B cell (primary cell): ENCODE measurements around the gene PLCXD1. TPM values are rescaled to one million over a fixed set of nuclear protein-coding genes. Genes with fewer than 3 reads are reported as not detected.

Source experiments
- ATAC-seq: fragments of 200-7000 bp; cut with Tn5 transposase; one replicate; pipeline ENCODE4 v1.10.0; 2021; ENCODE audit warnings: low read depth, mild to moderate bottlenecking, moderate number of reproducible peaks, moderate library complexity
- CTCF ChIA-PET: fragments of 350-600 bp; sonication (Branson Sonifier 250); formaldehyde crosslinking; loops from one replicate; lab custom pipeline; 2021; ENCODE audit warnings: antibody characterized with exemption, inconsistent platforms; lab: Charles Lee
- POLR2A ChIA-PET: fragments of 350-600 bp; sonication (Branson Sonifier 250); formaldehyde crosslinking; loops from one replicate; lab custom pipeline; 2021; ENCODE audit warnings: antibody characterized with exemption; lab: Charles Lee
- DNase-seq: peaks from one replicate; pipeline ENCODE4 v3.0.0; 2013
- H2AFZ ChIP-seq: 2 replicates; pipeline ENCODE4 v1.6.1; 2012; ENCODE audit warnings: mild to moderate bottlenecking, low read depth, low read length; ENCODE audit not compliant: insufficient read depth, poor library complexity, severe bottlenecking
- H3K27ac ChIP-seq, 2 donors: 1 replicate in 1 of 2; 2 replicates in 1 of 2; pipeline ENCODE4 v1.5.1; 2012 to 2013; ENCODE audit warnings: low read length in 2 of 2, mild to moderate bottlenecking in 2 of 2, moderate library complexity in 1 of 2
- H3K27me3 ChIP-seq, 4 experiments: fragments of 200-600 bp in 1 of 4; sonication (generic) in 1 of 4; replicated peaks in 1 of 4; 1 replicate in 2 of 4; 2 replicates in 2 of 4; pipeline versions ENCODE4 v1.6.1 to v1.7.0; 2013 to 2016; ENCODE audit warnings: low read length in 3 of 4, mild to moderate bottlenecking in 2 of 4, mixed read lengths in 1 of 4, moderate library complexity in 1 of 4; ENCODE audit not compliant: insufficient read depth in 4 of 4, control insufficient read depth in 3 of 4; ENCODE audit errors: control extremely low read depth in 1 of 4
- H3K36me3 ChIP-seq, 2 experiments: replicated peaks in 1 of 2; 1 replicate in 1 of 2; 2 replicates in 1 of 2; pipeline versions ENCODE4 v1.6.1 to v1.7.1; 2013; ENCODE audit warnings: low read length in 1 of 2; ENCODE audit not compliant: insufficient read depth in 2 of 2, control insufficient read depth in 1 of 2; ENCODE audit errors: control extremely low read depth in 1 of 2, extremely low read depth in 1 of 2
- H3K4me1 ChIP-seq, 2 donors: fragments of 200-600 bp in 1 of 2; sonication (generic) in 1 of 2; 1 replicate in 1 of 2; 2 replicates in 1 of 2; pipeline versions ENCODE4 v1.5.1 to v1.6.1; 2013 to 2017; ENCODE audit warnings: low read length in 2 of 2; ENCODE audit not compliant: control insufficient read depth in 2 of 2, insufficient read depth in 2 of 2
- H3K4me2 ChIP-seq: replicated peaks from 2 replicates; pipeline ENCODE3; 2012; ENCODE audit warnings: mild to moderate bottlenecking, low read depth, low read length; ENCODE audit not compliant: poor library complexity, severe bottlenecking
- H3K4me3 ChIP-seq, 5 experiments: fragments of 200-600 bp in 1 of 5; sonication (generic) in 1 of 5; 1 replicate in 3 of 5; 2 replicates in 2 of 5; pipeline versions ENCODE4 v1.5.1 to v1.7.0; 2011 to 2016; ENCODE audit warnings: low read length in 4 of 5, mild to moderate bottlenecking in 4 of 5, low read depth in 2 of 5, control low read depth in 1 of 5, moderate library complexity in 1 of 5; ENCODE audit not compliant: insufficient read depth in 1 of 5; ENCODE audit errors: control extremely low read depth in 1 of 5, extremely low read depth in 1 of 5
- H3K79me2 ChIP-seq: fragments of 200-600 bp; sonication (generic); one replicate; pipeline ENCODE4 v1.6.0; 2016; ENCODE audit warnings: low read length; ENCODE audit not compliant: control insufficient read depth, insufficient read depth
- H3K9ac ChIP-seq: fragments of 200-600 bp; sonication (generic); 2 replicates; pipeline ENCODE4 v1.6.1; 2017; ENCODE audit warnings: mild to moderate bottlenecking, low read length, moderate library complexity
- H3K9me3 ChIP-seq, 3 donors: one replicate each; pipeline versions ENCODE4 v1.6.1 to v1.7.1; 2013; ENCODE audit warnings: low read length in 2 of 3; ENCODE audit not compliant: control insufficient read depth in 2 of 3, insufficient read depth in 1 of 3; ENCODE audit errors: control extremely low read depth in 1 of 3
- H4K20me1 ChIP-seq: 2 replicates; pipeline ENCODE4 v1.6.0; 2012; ENCODE audit warnings: mild to moderate bottlenecking, low read length; ENCODE audit not compliant: insufficient read depth, control insufficient read depth, poor library complexity, severe bottlenecking
- H3K27ac Mint-ChIP-seq: one replicate; pipeline ENCODE4 v1.8.0; 2021; ENCODE audit warnings: mixed read lengths
- H3K27me3 Mint-ChIP-seq: one replicate; pipeline ENCODE4 v1.8.0; 2021; ENCODE audit warnings: mixed read lengths
- H3K4me1 Mint-ChIP-seq: one replicate; pipeline ENCODE4 v1.8.0; 2021; ENCODE audit warnings: mixed read lengths
- H3K4me3 Mint-ChIP-seq: one replicate; pipeline ENCODE4 v1.8.0; 2021; ENCODE audit warnings: mixed read lengths
- H3K9me3 Mint-ChIP-seq: one replicate; pipeline ENCODE4 v1.8.0; 2022; ENCODE audit warnings: mixed read lengths; ENCODE audit not compliant: insufficient read depth
- EZH2 ChIP-seq: IDR thresholded peaks from 2 replicates; pipeline ENCODE4 v1.6.1; 2012; ENCODE audit warnings: borderline replicate concordance, low read depth, mild to moderate bottlenecking, moderate library complexity, low read length; ENCODE audit not compliant: insufficient read depth, poor library complexity, severe bottlenecking
- WGBS: methylation state at CpG from one replicate; pipeline ENCODE4 v1.1.5; 2013; ENCODE audit warnings: missing lambda C conversion rate; ENCODE audit not compliant: insufficient coverage; 5-methylcytosine and 5-hydroxymethylcytosine counted together
- intact Hi-C: fragments of 100-400 bp; cut with micrococcal nuclease; formaldehyde crosslinking; loops from one replicate; pipeline ENCODE4 v1.10.0; 2022
- polyA plus RNA-seq: library from polyadenylated mRNA; depleted of rRNA; stranded (reverse); fragments of >200 nt; gene quantifications from 2 replicates; pipeline ENCODE4 v1.2.3, GENCODE V29; 2012
- total RNA-seq, 2 donors: library from RNA; stranded (reverse); fragments of 120-200 nt in 1 of 2; gene quantifications; 1 replicate in 1 of 2; 2 replicates in 1 of 2; pipeline versions ENCODE4 v1.2.3 to v1.2.4, GENCODE V29; 2013 to 2022
- TF ChIP-seq, protein P1 (sequence below): fragments of 200-600 bp; IDR thresholded peaks from one replicate; pipeline ENCODE4 v1.8.0; 2022; ENCODE audit warnings: antibody characterized with exemption, mild to moderate bottlenecking

Gene PLCXD1
- total and polyA plus RNA-seq, 2 donors (not counting 1 experiment from before 2014, with no cell fraction given): 30.4 to 38.5 TPM

DNA sequence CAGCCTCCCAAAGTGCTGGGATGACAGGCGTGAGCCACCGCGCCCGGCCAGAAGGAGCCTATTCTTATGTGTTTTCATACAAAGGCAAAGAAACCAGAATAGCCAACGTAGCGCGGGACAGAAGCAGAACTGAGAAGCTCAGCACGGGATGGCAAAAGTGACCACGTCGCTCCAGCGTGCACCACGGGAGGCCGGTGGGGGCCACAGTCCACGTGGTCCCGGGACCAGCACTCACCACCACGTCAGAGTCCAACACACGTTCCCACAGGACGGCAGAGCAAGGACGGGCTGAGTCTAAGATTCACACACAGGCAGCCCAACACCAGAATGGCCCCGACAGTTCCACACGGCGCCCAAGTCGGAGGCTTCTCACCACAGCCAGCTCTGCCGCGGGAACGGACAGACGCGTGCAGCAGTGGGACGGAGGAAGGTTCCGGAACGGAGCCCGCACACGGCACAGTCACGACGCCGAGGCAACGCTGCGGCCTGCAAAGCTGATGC, 56.2 kb downstream of the PLCXD1 start:
- Histone ChIP-seq H3K4me3 (no peak overlapping the region), H3K9ac (no peak overlapping the region), H3K4me1 (no peaks in the 10 kb centered on the region), H3K9me3 (peaks cover 0 to 21% (median 0%) of the 10 kb centered on the region in 3 donors), H3K27ac (no peak overlapping the region), H3K79me2 (no peaks in the 10 kb centered on the region), H4K20me1 (no peaks in the 10 kb centered on the region), H3K4me2 (no peak overlapping the region), H3K36me3 (peaks cover 0 to 14% of the 10 kb centered on the region in 2 experiments), H3K27me3 (no peaks in the 10 kb centered on the region), H2AFZ (no peak overlapping the region)
- H3K4me3 Mint-ChIP-seq: no peak overlapping the region
- ChIA-PET POLR2A (no interaction called here), CTCF (no interaction called here)
- TF ChIP-seq, protein P1, sequence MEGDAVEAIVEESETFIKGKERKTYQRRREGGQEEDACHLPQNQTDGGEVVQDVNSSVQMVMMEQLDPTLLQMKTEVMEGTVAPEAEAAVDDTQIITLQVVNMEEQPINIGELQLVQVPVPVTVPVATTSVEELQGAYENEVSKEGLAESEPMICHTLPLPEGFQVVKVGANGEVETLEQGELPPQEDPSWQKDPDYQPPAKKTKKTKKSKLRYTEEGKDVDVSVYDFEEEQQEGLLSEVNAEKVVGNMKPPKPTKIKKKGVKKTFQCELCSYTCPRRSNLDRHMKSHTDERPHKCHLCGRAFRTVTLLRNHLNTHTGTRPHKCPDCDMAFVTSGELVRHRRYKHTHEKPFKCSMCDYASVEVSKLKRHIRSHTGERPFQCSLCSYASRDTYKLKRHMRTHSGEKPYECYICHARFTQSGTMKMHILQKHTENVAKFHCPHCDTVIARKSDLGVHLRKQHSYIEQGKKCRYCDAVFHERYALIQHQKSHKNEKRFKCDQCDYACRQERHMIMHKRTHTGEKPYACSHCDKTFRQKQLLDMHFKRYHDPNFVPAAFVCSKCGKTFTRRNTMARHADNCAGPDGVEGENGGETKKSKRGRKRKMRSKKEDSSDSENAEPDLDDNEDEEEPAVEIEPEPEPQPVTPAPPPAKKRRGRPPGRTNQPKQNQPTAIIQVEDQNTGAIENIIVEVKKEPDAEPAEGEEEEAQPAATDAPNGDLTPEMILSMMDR: no peak
- H3K27me3 Mint-ChIP-seq: no peaks in the 10 kb centered on the region
- intact Hi-C loops: no loop called here
- no peaks in the 10 kb centered on the region for H3K9me3 Mint-ChIP-seq
- no peaks in the 10 kb centered on the region for H3K4me1 Mint-ChIP-seq
- WGBS: 93% methylated on average over 38 of the region's 38 CpGs
- no peak for DNase-seq
- H3K27ac Mint-ChIP-seq: no peak overlapping the region
- no peak for ATAC-seq

DNA sequence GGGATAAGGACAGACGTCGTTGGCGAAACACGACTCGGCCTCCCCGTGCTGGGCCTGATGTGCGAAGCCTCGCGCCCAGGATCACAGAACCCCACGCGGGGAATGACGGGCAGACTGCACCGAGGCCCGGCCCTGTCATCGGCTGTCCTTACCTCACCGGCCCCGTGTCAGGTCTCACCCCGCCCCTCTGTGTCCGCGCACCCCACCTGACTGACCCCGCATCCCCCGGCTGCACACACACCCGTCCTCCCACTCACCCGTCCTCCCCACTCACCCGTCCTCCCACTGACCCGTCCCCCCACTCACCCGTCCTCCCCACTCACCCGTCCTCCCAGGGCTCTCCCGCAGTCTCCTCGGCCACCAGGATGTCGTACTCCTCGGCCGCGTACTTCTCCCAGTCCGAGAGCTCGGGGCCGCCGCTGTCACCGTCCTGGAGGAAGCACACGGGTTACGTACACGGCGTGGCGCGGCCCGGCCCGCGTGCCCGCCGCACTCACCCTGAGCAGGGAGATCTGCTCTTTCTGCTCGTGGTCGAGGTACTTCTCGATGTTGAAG, 57.2 kb downstream of the PLCXD1 start:
- Histone ChIP-seq H3K4me2 (no peak overlapping the region), H3K36me3 (peaks cover 0 to 9% of the 10 kb centered on the region in 2 experiments), H3K27me3 (no peaks in the 10 kb centered on the region), H3K9me3 (peaks cover 0 to 21% (median 0%) of the 10 kb centered on the region in 3 donors), H3K27ac (no peak overlapping the region), H3K4me3 (no peak overlapping the region), H2AFZ (no peak overlapping the region), H4K20me1 (no peaks in the 10 kb centered on the region), H3K79me2 (no peaks in the 10 kb centered on the region), H3K9ac (no peak overlapping the region), H3K4me1 (no peaks in the 10 kb centered on the region)
- no peak overlapping the region for H3K27ac Mint-ChIP-seq
- no peak for DNase-seq
- H3K4me1 Mint-ChIP-seq: no peaks in the 10 kb centered on the region
- ATAC-seq: no peak
- WGBS: 94% methylated on average over 50 of the region's 53 CpGs
- no peaks in the 10 kb centered on the region for H3K27me3 Mint-ChIP-seq
- intact Hi-C loops: no loop called here
- POLR2A ChIA-PET: no interaction called here
- H3K4me3 Mint-ChIP-seq: no peak overlapping the region
- TF ChIP-seq, protein P1: no peak
- no peak for TF ChIP-seq EZH2
- CTCF ChIA-PET: no interaction called here
- no peaks in the 10 kb centered on the region for H3K9me3 Mint-ChIP-seq
